ENCODE data around the gene GJA1. TPM values are rescaled to one million over a fixed set of nuclear protein-coding genes. Genes with fewer than 3 reads are reported as not detected.
A peak's percentile ranks its signal among the peaks of the same experiment; 100 is the strongest.
"Not testable (repeated sequence)": the region's sequence is repeated elsewhere in the genome, so short reads cannot be mapped to it uniquely, and the experiment has no call there.

GJA1 gene
- polyA plus RNA-seq (2012; rRNA removed) = 23.5 and 30.7 TPM in 2 replicates
- polyA plus RNA-seq (2012; cell fraction: cytosol; rRNA removed) = 33.7 and 34.2 TPM in 2 replicates
- polyA plus RNA-seq (2012; cell fraction: nucleus; rRNA removed) = 8.4 and 19.5 TPM in 2 replicates

DNA sequence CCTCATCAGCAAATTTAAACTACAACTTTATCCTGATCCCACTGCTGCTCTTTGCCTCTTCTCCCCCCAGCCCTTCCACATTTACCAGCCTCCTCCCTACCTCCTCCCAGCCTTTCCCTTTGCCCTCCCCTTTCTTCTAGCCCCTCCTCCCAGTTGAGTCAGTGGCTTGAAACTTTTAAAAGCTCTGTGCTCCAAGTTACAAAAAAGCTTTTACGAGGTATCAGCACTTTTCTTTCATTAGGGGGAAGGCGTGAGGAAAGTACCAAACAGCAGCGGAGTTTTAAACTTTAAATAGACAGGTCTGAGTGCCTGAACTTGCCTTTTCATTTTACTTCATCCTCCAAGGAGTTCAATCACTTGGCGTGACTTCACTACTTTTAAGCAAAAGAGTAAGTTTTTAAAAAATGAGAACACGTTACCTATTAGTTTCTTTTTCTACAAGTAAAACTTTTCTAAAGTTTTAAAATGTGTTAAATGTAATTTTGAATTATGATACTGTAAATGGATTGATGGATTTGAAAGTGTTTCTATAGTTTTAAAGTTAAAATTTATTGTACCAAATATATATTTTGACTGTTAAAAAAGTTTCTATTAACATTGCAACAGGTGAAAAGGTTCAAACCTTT, at the start of gene GJA1:
Gene GJA1, plus strand, starts transcription at position 203 of the 626 bp plus-strand sequence. CDS start 11,202 bp downstream, outside the sequence.
- H2AFZ ChIP-seq (ENCODE audit: low read depth) = peak within 1 kb of the TSS; percentile 77
- peaks cover 21% of the 10 kb centered on the region for H3F3A ChIP-seq (replicated peaks; ENCODE audit: insufficient read depth)
- H4K20me1 ChIP-seq (ENCODE audit: insufficient read depth) = no peaks in the 10 kb centered on the region
- no peaks in the 10 kb centered on the region for H3K9me2 ChIP-seq
- H3K4me2 ChIP-seq = peak within 1 kb of the TSS; percentile 95
- POLR2A ChIA-PET = interaction anchor here (0.6 kb wide), 1 partner anchor 162 kb away, joined by 3 read pairs; no protein-coding TSS in a partner anchor
- peak within 1 kb of the TSS; percentile 58 to 86 for H3K4me3 ChIP-seq (ENCODE audit: low read depth in 2 of 2, low read length in 1 of 2)
- no peak for TF ChIP-seq FOXJ3 (CRISPR knock-in tag; IDR thresholded peaks at IDR 0.05)
- TF ChIP-seq SMC3 (IDR thresholded peaks at IDR 0.05; ENCODE audit: low read depth, low read length) = no peak
- 0 out of 4 replicates have a peak, but pooled peaks of 1 of the 2 experiments have one; percentile 10 for TF ChIP-seq EP300 (IDR thresholded peaks at IDR 0.05; ENCODE audit: borderline replicate concordance in 1 of 2, low read depth in 1 of 2, low read length in 1 of 2)
- peak; percentile 74 for TF ChIP-seq TAF1 (IDR thresholded peaks at IDR 0.05; ENCODE audit: borderline replicate concordance, low read depth, low read length)
- TF ChIP-seq POLR2AphosphoS5 (IDR thresholded peaks at IDR 0.05; ENCODE audit: low read depth, low read length) = peak; percentile 84; the same call in 1 of the 2 replicates
- TF ChIP-seq, protein P1, sequence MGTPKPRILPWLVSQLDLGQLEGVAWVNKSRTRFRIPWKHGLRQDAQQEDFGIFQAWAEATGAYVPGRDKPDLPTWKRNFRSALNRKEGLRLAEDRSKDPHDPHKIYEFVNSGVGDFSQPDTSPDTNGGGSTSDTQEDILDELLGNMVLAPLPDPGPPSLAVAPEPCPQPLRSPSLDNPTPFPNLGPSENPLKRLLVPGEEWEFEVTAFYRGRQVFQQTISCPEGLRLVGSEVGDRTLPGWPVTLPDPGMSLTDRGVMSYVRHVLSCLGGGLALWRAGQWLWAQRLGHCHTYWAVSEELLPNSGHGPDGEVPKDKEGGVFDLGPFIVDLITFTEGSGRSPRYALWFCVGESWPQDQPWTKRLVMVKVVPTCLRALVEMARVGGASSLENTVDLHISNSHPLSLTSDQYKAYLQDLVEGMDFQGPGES (IDR thresholded peaks at IDR 0.05; ENCODE audit: low read depth, low read length) = no peak
- no peak for TF ChIP-seq MXI1 (IDR thresholded peaks at IDR 0.05; ENCODE audit: low read depth, low read length)
- H3K9ac ChIP-seq = peak within 1 kb of the TSS; percentile 97
- H3K27ac ChIP-seq (ENCODE audit: low read depth in 2 of 2, low read length in 1 of 2) = peak within 1 kb of the TSS in 1 of 2 experiments; percentile 89; a peak in 3 of 4 replicates
- peaks cover 4 to 27% of the 10 kb centered on the region in 2 experiments; a peak in 3 of 4 replicates for H3K4me1 ChIP-seq (ENCODE audit: control insufficient read depth in 1 of 2, insufficient read depth in 2 of 2, low read depth in 1 of 2, low read length in 1 of 2)
- DNase-seq = peak; percentile 22
- 25% methylated on average over 5 of the region's 5 CpGs for WGBS (ENCODE audit: low lambda C conversion rate)
- H3K79me2 ChIP-seq (ENCODE audit: insufficient read depth) = peaks cover 51% of the 10 kb centered on the region
- H3K9me3 ChIP-seq = no peaks in the 10 kb centered on the region
- H3K27me3 ChIP-seq (ENCODE audit: insufficient read depth) = no peaks in the 10 kb centered on the region
- CTCF ChIA-PET = interaction anchor here (0.9 to 3.4 kb wide), 4 partner anchors 14 to 938 kb away, joined by 3 to 22 read pairs (median 4); no protein-coding TSS in a partner anchor
- no peaks in the 10 kb centered on the region for H3K36me3 ChIP-seq (replicated peaks in 1 of 2; ENCODE audit: control insufficient read depth in 1 of 2, insufficient read depth in 2 of 2, low read length in 1 of 2)

DNA sequence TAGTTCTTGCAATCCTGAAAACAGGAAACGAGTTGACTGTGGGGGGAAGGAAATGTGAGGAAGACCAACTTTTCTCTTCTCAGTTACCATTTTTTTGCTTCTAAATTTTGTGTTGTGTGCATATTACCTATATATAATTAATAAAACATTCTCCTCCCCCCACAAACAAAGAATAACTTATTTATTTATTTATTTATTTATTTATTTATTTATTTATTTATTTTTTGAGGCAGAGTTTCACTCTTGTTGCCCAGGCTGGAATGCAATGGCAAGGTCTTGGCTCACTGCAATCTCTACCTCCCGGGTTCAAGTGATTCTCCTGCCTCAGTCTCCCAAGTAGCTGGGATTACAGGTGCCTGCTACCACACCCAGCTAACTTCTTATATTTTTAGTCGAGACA, 48.9 kb upstream of the GJA1 start:
- DNase-seq; H3K27me3 ChIP-seq (ENCODE audit: insufficient read depth); H4K20me1 ChIP-seq (ENCODE audit: insufficient read depth); H3K4me2 ChIP-seq; H3K36me3 ChIP-seq (replicated peaks in 1 of 2; ENCODE audit: control insufficient read depth in 1 of 2, insufficient read depth in 2 of 2, low read length in 1 of 2); POLR2A ChIA-PET; H3K9me3 ChIP-seq; H3K9ac ChIP-seq; H3K4me1 ChIP-seq (ENCODE audit: control insufficient read depth in 1 of 2, insufficient read depth in 2 of 2, low read depth in 1 of 2, low read length in 1 of 2); H3K4me3 ChIP-seq (ENCODE audit: low read depth in 2 of 2, low read length in 1 of 2); H3K9me2 ChIP-seq; H2AFZ ChIP-seq (ENCODE audit: low read depth); H3K79me2 ChIP-seq (ENCODE audit: insufficient read depth); H3K27ac ChIP-seq (ENCODE audit: low read depth in 2 of 2, low read length in 1 of 2); H3F3A ChIP-seq (replicated peaks; ENCODE audit: insufficient read depth): not testable (repeated sequence)
- WGBS (ENCODE audit: low lambda C conversion rate) = 38% methylated on average over 3 of the region's 3 CpGs
- CTCF ChIA-PET = interaction anchor here (0.6 to 0.7 kb wide), 2 partner anchors 91 to 635 kb away, joined by 3 read pairs; no protein-coding TSS in a partner anchor

DNA sequence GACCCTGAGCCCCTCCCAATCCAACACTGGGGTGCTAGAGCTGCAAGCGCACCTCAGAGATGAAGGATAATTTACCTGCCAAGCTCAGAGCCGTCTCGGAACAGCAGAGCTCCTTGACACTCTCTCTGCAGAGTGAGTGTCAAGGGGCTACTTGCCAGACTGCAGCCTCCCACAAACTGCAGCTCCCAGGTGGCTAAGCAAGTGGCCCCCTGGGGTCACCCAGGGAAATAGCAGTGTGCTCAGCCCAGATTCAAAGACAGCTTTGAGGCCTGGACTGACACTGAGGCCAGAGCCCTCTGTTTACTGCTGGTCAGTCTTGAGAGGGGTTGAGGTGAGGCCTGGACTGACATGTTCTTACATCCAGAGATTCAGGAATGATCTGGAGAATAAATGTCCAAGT, 46.0 kb upstream of the GJA1 start:
- no peaks in the 10 kb centered on the region for H3F3A ChIP-seq (replicated peaks; ENCODE audit: insufficient read depth)
- no peaks in the 10 kb centered on the region for H3K9me3 ChIP-seq
- no peaks in the 10 kb centered on the region for H3K4me1 ChIP-seq (ENCODE audit: control insufficient read depth in 1 of 2, insufficient read depth in 2 of 2, low read depth in 1 of 2, low read length in 1 of 2)
- H3K36me3 ChIP-seq (replicated peaks in 1 of 2; ENCODE audit: control insufficient read depth in 1 of 2, insufficient read depth in 2 of 2, low read length in 1 of 2) = no peaks in the 10 kb centered on the region
- H3K79me2 ChIP-seq (ENCODE audit: insufficient read depth) = no peaks in the 10 kb centered on the region
- no peak overlapping the region for H2AFZ ChIP-seq (ENCODE audit: low read depth)
- H4K20me1 ChIP-seq (ENCODE audit: insufficient read depth) = no peaks in the 10 kb centered on the region
- ChIA-PET POLR2A (no interaction called here), CTCF (interaction anchor here (1.8 kb wide), 1 partner anchor 11 kb away, joined by 8 read pairs; no protein-coding TSS in a partner anchor)
- 63% methylated on average over 2 of the region's 3 CpGs for WGBS (ENCODE audit: low lambda C conversion rate)
- no peak for DNase-seq
- H3K27me3 ChIP-seq (ENCODE audit: insufficient read depth) = no peaks in the 10 kb centered on the region
- no peak overlapping the region for H3K27ac ChIP-seq (ENCODE audit: low read depth in 2 of 2, low read length in 1 of 2)
- H3K4me3 ChIP-seq (ENCODE audit: low read depth in 2 of 2, low read length in 1 of 2) = no peak overlapping the region
- no peak overlapping the region for H3K9ac ChIP-seq
- no peak overlapping the region for H3K4me2 ChIP-seq
- no peaks in the 10 kb centered on the region; the same call in 1 of the 2 replicates for H3K9me2 ChIP-seq
- TF ChIP-seq FOXJ3 (CRISPR knock-in tag; IDR thresholded peaks at IDR 0.05) = no peak
- TF ChIP-seq NRF1 (IDR thresholded peaks at IDR 0.05; ENCODE audit: low read depth, low read length) = no peak
- TF ChIP-seq, protein P2, sequence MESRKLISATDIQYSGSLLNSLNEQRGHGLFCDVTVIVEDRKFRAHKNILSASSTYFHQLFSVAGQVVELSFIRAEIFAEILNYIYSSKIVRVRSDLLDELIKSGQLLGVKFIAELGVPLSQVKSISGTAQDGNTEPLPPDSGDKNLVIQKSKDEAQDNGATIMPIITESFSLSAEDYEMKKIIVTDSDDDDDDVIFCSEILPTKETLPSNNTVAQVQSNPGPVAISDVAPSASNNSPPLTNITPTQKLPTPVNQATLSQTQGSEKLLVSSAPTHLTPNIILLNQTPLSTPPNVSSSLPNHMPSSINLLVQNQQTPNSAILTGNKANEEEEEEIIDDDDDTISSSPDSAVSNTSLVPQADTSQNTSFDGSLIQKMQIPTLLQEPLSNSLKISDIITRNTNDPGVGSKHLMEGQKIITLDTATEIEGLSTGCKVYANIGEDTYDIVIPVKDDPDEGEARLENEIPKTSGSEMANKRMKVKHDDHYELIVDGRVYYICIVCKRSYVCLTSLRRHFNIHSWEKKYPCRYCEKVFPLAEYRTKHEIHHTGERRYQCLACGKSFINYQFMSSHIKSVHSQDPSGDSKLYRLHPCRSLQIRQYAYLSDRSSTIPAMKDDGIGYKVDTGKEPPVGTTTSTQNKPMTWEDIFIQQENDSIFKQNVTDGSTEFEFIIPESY (IDR thresholded peaks at IDR 0.05; ENCODE audit: borderline replicate concordance, low read depth) = no peak
- TF ChIP-seq TCF12 (IDR thresholded peaks at IDR 0.05) = no peak
- no peak for TF ChIP-seq GATA2 (CRISPR knock-in tag; IDR thresholded peaks at IDR 0.05)
- TF ChIP-seq, protein P3, sequence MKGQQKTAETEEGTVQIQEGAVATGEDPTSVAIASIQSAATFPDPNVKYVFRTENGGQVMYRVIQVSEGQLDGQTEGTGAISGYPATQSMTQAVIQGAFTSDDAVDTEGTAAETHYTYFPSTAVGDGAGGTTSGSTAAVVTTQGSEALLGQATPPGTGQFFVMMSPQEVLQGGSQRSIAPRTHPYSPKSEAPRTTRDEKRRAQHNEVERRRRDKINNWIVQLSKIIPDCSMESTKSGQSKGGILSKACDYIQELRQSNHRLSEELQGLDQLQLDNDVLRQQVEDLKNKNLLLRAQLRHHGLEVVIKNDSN (IDR thresholded peaks at IDR 0.05; ENCODE audit: borderline replicate concordance, low read depth) = no peak
- TF ChIP-seq CHD2 (IDR thresholded peaks at IDR 0.05; ENCODE audit: low read length, partially characterized antibody) = no peak
- TF ChIP-seq RFX5 (IDR thresholded peaks at IDR 0.05; ENCODE audit: low read length) = no peak
- TF ChIP-seq MEF2A (IDR thresholded peaks at IDR 0.05; ENCODE audit: borderline replicate concordance, low read depth) = no peak
- TF ChIP-seq, protein P4, sequence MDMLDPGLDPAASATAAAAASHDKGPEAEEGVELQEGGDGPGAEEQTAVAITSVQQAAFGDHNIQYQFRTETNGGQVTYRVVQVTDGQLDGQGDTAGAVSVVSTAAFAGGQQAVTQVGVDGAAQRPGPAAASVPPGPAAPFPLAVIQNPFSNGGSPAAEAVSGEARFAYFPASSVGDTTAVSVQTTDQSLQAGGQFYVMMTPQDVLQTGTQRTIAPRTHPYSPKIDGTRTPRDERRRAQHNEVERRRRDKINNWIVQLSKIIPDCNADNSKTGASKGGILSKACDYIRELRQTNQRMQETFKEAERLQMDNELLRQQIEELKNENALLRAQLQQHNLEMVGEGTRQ (IDR thresholded peaks at IDR 0.05; ENCODE audit: borderline replicate concordance, low read depth, low read length) = no peak

Data from SK-N-SH (cell line).